B cell (primary cell): ENCODE results near the gene NT5DC2.

Experiments used
- EZH2 ChIP-seq: IDR thresholded peaks from 2 replicates; pipeline ENCODE4 v1.6.1; 2012; ENCODE audit warnings: borderline replicate concordance, low read depth, mild to moderate bottlenecking, moderate library complexity, low read length; ENCODE audit not compliant: insufficient read depth, poor library complexity, severe bottlenecking
- TF ChIP-seq, protein P1 (sequence below): fragments of 200-600 bp; IDR thresholded peaks from one replicate; pipeline ENCODE4 v1.8.0; 2022; ENCODE audit warnings: antibody characterized with exemption, mild to moderate bottlenecking

DNA sequence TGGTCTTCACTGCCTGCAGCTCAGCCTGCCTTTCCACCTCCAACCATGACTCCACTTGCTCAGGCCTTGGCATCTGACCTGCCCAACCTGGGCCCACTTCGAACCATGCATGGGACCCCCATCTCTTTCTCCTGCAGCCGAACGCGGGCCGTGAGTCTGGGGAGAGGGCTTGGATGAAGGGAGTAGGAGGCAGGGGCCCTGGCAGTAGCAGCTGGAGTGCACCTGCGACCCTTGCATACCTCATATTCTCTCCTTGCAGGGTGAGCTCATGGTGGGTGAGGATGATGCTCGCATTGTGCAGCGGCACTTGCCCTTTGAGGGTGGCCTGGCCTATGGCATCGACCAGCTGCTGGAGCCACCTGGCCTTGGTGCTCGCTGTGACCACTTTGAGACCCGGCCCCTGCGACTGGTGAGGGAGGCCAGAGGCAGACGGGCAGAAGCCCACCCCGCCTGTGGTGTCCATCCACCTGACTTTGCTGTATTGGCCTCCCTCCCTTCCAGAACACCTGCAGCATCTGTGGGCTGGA is 13.5 kb downstream of the NT5DC2 start:
- TF ChIP-seq EZH2 = no peak
- TF ChIP-seq, protein P1, sequence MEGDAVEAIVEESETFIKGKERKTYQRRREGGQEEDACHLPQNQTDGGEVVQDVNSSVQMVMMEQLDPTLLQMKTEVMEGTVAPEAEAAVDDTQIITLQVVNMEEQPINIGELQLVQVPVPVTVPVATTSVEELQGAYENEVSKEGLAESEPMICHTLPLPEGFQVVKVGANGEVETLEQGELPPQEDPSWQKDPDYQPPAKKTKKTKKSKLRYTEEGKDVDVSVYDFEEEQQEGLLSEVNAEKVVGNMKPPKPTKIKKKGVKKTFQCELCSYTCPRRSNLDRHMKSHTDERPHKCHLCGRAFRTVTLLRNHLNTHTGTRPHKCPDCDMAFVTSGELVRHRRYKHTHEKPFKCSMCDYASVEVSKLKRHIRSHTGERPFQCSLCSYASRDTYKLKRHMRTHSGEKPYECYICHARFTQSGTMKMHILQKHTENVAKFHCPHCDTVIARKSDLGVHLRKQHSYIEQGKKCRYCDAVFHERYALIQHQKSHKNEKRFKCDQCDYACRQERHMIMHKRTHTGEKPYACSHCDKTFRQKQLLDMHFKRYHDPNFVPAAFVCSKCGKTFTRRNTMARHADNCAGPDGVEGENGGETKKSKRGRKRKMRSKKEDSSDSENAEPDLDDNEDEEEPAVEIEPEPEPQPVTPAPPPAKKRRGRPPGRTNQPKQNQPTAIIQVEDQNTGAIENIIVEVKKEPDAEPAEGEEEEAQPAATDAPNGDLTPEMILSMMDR = no peak
